Testis (tissue), 2 donors: ENCODE results near the gene LYPD6B.

Experiments used
- POLR2A ChIP-seq: fragments of 450-650 bp; IDR thresholded peaks from one replicate; pipeline ENCODE4 v1.6.1; 2017; ENCODE audit warnings: antibody characterized with exemption, mild to moderate bottlenecking, moderate library complexity
- TF ChIP-seq, protein P1 (sequence below), 3 experiments: fragments of 450-650 bp in 2 of 3; fragments of 200-600 bp in 1 of 3; sonication (generic) in 1 of 3; IDR thresholded peaks; one replicate each; pipeline ENCODE4 v1.5.1; 2016 to 2019; ENCODE audit warnings: antibody characterized with exemption in 3 of 3, mild to moderate bottlenecking in 2 of 3, moderate library complexity in 1 of 3

DNA sequence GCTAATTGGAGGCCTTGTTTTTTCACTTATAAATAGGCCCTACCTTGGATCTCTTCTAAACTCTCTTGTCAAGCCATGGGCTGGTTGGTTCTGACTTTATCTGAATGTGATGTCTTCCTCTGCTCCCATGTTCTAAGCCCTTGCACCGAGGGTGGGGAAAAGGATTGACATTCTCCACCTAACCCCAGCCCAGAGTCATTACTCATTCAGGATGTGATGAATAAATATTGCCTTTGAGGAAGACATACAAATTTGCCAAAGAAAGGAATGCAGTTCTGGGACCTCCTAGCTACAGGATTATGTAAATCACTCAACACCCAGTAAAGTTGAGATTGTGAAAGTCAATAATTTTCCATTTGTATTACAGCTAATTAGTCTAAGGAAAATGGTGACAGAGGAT, 149.8 kb downstream of the LYPD6B start:
- TF ChIP-seq, protein P1, sequence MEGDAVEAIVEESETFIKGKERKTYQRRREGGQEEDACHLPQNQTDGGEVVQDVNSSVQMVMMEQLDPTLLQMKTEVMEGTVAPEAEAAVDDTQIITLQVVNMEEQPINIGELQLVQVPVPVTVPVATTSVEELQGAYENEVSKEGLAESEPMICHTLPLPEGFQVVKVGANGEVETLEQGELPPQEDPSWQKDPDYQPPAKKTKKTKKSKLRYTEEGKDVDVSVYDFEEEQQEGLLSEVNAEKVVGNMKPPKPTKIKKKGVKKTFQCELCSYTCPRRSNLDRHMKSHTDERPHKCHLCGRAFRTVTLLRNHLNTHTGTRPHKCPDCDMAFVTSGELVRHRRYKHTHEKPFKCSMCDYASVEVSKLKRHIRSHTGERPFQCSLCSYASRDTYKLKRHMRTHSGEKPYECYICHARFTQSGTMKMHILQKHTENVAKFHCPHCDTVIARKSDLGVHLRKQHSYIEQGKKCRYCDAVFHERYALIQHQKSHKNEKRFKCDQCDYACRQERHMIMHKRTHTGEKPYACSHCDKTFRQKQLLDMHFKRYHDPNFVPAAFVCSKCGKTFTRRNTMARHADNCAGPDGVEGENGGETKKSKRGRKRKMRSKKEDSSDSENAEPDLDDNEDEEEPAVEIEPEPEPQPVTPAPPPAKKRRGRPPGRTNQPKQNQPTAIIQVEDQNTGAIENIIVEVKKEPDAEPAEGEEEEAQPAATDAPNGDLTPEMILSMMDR (IDR thresholded peaks at IDR 0.05): no peak
- TF ChIP-seq POLR2A: no peak
